ENCODE results near the gene GLP2R.

GRCh38 chr17:9893411-9894012, 67.8 kb downstream of the GLP2R start:
- TF ChIP-seq CTCF (IDR thresholded peaks at IDR 0.05; ENCODE audit: low read depth, low read length) (no peak), POLR2A (IDR thresholded peaks at IDR 0.05; ENCODE audit: extremely low read depth, insufficient read length) (no peak)

Measured in NB4 (cell line).